HG02840 (cell line): ENCODE data around the gene ATRIP.

ENCODE experiments used
- ATAC-seq: cut with Tn5 transposase; IDR thresholded peaks from one replicate; pipeline ENCODE4 v1.9.1; 2021; ENCODE audit warnings: mild to moderate bottlenecking, moderate library complexity, moderate number of reproducible peaks; ENCODE audit not compliant: unreplicated experiment, low FRiP score

Gene ATRIP

GRCh38 chr3:48422681-48423080 is 23.9 kb upstream of the ATRIP start:
- ATAC-seq: no peak

DNA sequence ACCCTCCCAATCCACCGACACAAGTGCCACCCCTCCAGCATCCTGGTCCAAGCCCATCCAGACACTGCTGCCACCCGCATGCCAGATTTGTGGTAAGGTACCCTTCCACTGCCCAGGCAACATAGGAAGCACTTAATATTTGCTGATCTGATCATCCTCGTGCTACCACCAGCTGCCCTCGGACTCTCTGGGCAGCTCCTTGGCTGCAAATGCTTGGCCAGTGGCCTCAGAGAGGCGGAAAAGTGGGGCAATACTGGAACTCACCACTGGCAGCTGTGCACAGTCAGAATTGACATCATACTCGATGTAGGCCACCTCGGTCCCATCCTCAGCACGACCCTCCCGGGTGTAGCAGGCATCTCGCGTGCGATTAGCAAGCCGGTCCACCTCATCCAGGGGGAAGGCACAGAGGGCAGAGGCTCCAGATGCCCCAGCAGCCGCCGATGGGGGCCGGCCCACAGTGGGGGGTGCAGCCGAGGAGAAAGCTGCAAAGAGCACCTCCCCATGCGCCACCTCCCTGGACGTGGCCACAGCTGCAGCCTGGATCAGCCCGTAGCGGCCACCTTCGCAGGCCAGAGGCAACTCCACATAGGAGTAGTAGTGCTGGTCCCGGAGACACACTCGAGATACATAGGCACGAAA is 23.2 kb upstream of the ATRIP start:
- no peak for ATAC-seq

DNA sequence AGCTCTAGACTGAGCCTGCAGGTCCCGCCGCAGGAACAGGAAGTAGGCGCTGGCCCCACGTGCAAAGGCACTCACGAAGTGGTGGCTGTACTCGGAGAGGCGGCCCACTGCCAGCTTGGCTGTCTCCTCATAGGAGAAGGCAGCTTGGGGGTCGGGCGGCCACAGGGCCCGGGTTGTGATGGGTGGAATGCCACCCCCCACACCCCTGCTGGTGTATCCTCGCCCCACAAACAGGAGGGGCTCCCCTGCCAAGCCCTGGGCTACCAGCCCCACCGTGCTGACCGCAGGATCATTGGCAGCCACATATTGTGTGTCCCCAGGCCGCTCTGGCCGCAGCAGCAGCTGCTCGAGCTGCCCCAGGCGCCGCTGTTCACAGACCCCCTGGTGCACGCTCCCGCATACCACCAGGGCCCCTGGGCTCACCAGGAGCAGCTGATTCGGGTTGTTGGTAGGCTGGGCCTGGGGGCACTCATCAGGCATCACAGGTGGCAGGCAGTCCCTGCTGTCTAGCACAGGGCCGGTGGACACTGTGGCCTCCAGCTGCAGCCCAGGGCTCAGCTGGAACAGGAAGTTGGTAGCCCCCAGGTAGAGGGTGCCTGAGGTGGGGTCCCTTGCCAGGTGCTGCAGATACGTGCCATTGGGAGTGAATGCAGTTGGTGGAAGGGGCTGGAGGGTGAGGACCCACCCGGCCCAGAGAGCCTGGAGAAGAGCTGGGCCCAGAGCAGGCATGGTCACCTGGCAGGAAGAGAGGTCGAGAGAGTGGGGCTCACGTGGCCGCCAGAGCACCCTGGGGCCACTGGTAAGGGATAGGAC is 22.4 kb upstream of the ATRIP start:
- no peak for ATAC-seq

DNA sequence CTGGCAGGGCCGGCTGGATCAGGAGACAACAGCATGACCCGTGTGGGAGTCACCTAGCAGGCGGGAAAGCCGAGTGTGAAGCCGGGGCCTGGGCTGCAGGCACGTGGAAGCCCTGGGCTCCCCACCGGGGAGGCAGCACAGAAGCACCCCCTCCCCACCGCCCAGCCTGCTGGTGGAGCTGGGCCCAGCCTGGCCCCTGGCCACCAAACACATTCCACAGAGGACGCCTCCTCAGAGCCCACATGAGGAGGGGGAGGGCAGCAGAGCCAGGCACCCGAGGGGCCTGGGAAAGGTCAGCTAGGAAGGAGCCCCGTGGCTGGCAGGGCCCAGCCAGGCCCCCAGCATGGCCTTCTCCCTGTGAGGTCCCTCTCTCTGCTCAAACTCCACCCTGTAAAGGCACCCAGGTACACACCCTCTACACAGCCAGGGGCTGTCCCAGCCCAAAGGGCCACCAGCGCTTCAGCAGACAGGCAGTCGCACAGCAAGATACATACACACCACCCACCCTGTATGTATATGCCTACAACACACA is 21.2 kb upstream of the ATRIP start:
- ATAC-seq: no peak

- no peak for ATAC-seq
These were observed 20.1 kb upstream of the ATRIP start for GRCh38 chr3:48426401-48426909.

- no peak for ATAC-seq
These were observed 19.4 kb upstream of the ATRIP start for GRCh38 chr3:48426944-48427629.

GRCh38 chr3:48427630-48427962 is 18.9 kb upstream of the ATRIP start:
- no peak for ATAC-seq

GRCh38 chr3:48428088-48428571 is 18.4 kb upstream of the ATRIP start:
- ATAC-seq: no peak

GRCh38 chr3:48428572-48429316 is 17.8 kb upstream of the ATRIP start:
- ATAC-seq: no peak

- no peak for ATAC-seq
These were observed 17.1 kb upstream of the ATRIP start for GRCh38 chr3:48429317-48429959.

DNA sequence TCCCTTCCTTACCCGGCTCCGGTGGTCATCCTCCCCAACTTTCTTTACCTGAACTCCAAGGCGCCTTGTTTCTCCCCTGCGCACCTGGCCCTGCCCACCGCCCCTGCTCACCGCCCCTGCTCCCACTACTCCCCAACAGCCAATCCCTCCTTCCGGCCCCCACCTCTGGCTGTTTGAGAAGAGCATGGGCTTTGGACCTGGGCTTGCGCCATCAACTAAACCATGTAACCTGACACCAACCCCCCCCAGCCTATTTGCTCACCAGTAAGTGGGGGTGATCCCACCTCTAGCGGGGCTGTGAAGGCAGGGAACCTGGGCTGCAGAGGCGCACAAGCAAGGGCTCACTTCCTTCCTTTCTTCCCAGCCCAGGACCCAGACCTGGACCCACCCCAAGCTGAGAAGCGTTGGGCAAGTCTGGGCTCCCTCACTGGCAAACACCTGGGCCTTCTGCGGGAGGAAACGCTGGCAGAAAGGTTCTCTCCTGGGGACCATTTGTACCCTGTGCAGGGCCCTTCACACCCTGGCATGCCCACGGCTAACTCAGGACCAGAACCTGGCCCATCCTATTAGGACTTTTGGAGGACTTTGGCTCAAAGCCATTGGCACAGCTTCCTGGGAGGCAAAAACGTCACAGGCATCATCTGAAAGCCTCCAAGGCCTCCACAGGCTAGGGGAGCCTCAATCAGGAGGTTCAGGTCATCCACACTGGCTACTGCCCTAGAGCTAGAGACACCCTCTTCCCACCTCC is 16.4 kb upstream of the ATRIP start, which contains the start of gene PLXNB1:
TSS of gene PLXNB1 (minus strand) at position 127 of the 748 bp plus-strand sequence. CDS start 5,475 bp downstream, outside the sequence.
- no peak for ATAC-seq

DNA sequence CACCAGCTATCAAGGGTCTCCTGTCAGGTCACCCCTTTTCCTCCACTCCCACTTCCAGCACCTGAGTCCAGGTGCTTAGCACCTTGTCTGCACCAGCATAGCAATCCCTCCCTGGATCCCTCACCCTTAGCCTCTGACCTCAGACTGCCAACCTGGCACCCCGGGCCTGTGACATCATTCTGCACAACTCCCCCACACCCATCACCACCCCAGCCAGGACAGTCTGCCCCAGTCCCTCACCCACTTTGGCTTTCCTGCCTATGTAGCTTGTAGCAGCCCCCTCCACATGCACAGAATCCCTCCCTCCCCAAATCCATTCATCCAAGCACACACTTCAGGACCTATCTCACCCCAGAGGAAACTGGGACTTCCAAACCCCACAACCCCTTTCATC is 15.8 kb upstream of the ATRIP start:
- no peak for ATAC-seq

DNA sequence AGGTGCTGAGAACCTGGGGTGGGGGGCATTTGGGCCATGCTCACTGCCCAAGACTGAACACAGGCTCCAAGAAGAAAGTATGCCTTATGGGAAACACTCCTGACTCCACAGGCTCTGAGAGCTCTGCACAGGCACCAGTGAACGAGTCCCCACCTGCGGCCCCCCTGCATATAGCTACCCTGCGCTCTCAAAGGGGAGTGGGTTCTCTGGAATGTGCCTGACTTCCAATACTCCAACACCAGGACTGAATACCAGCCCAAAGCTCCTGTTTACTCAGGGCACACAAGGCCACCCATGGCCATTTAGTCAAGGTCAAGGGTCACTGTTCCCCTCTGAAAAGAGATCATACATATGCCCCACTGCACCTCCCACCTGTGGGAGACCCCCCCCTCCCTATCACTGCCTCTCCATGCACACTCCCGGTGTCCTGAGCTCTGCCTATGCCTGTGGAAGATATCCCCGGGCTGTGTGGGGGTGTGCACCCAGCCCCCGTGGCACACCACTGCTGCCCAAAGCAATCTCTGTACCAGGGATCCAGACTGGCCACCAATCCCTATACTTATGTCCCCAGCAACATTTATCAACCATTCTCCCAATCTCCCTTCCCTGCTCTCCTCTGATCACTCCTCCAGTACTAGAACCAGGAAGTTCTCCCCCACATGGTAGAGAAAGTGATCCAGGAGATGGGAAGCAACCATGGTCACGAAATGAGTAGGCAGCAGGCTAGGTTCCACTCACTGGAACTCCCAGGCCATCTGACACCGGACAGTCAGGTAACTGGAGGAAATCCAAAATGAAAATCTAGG is 15.1 kb upstream of the ATRIP start:
- no peak for ATAC-seq

- no peak for ATAC-seq
These were observed 13.8 kb upstream of the ATRIP start for GRCh38 chr3:48432411-48433371.

GRCh38 chr3:48433472-48434118 is 12.9 kb upstream of the ATRIP start:
- no peak for ATAC-seq

GRCh38 chr3:48434591-48435222 is 11.8 kb upstream of the ATRIP start:
- ATAC-seq: no peak
